ENCODE data around the gene CLDN9.
"Not testable (repeated sequence)": the region's sequence is repeated elsewhere in the genome, so short reads cannot be mapped to it uniquely, and the experiment has no call there.

The CLDN9 gene

GRCh38 chr16:3053330-3053710, 40.6 kb downstream of the CLDN9 start:
- Mint-ChIP-seq H3K4me3 (peak overlapping the region; percentile 6), H3K4me1 (peaks cover 59% of the 10 kb centered on the region)
- not testable (repeated sequence) for H3K27me3 Mint-ChIP-seq; H3K9me3 Mint-ChIP-seq; H3K36me3 Mint-ChIP-seq (ENCODE audit: insufficient read depth); H3K27ac Mint-ChIP-seq (ENCODE audit: low read depth); DNase-seq (ENCODE audit: low spot score in 2 of 2)
- ATAC-seq (replicated peaks; ENCODE audit: extremely low read depth, poor library complexity, severe bottlenecking): peak; percentile 33

GRCh38 chr16:3054965-3055733, 42.4 kb downstream of the CLDN9 start:
- ATAC-seq (replicated peaks; ENCODE audit: extremely low read depth, poor library complexity, severe bottlenecking) (no peak), DNase-seq (ENCODE audit: low spot score in 2 of 2) (no peak)
- H3K4me1 Mint-ChIP-seq: peaks cover 58% of the 10 kb centered on the region
- H3K27me3 Mint-ChIP-seq: no peaks in the 10 kb centered on the region
- H3K4me3 Mint-ChIP-seq: peak overlapping the region; percentile 66
- peaks cover 8% of the 10 kb centered on the region for H3K36me3 Mint-ChIP-seq (ENCODE audit: insufficient read depth)
- peak overlapping the region; percentile 83 for H3K27ac Mint-ChIP-seq (ENCODE audit: low read depth)
- no peaks in the 10 kb centered on the region for H3K9me3 Mint-ChIP-seq

- H3K36me3 Mint-ChIP-seq (ENCODE audit: insufficient read depth); ATAC-seq (replicated peaks; ENCODE audit: extremely low read depth, poor library complexity, severe bottlenecking); DNase-seq (ENCODE audit: low spot score in 2 of 2); H3K27me3 Mint-ChIP-seq; H3K9me3 Mint-ChIP-seq: not testable (repeated sequence)
- Mint-ChIP-seq H3K4me1 (peaks cover 52% of the 10 kb centered on the region), H3K27ac (ENCODE audit: low read depth) (peak overlapping the region; percentile 83), H3K4me3 (peak overlapping the region; percentile 66)
These were observed 43.0 kb downstream of the CLDN9 start for GRCh38 chr16:3055734-3056115.

- H3K36me3 Mint-ChIP-seq (ENCODE audit: insufficient read depth): peaks cover 8% of the 10 kb centered on the region
- H3K27me3 Mint-ChIP-seq: no peaks in the 10 kb centered on the region
- H3K4me3 Mint-ChIP-seq: peak overlapping the region; percentile 88
- ATAC-seq (replicated peaks; ENCODE audit: extremely low read depth, poor library complexity, severe bottlenecking): no peak
- H3K4me1 Mint-ChIP-seq: peaks cover 45% of the 10 kb centered on the region
- no peaks in the 10 kb centered on the region for H3K9me3 Mint-ChIP-seq
- no peak for DNase-seq (ENCODE audit: low spot score in 2 of 2)
- peak overlapping the region; percentile 83 for H3K27ac Mint-ChIP-seq (ENCODE audit: low read depth)
These were observed 43.8 kb downstream of the CLDN9 start for GRCh38 chr16:3056336-3057180.

- ATAC-seq (replicated peaks; ENCODE audit: extremely low read depth, poor library complexity, severe bottlenecking) (no peak), DNase-seq (ENCODE audit: low spot score in 2 of 2) (no peak)
- Mint-ChIP-seq H3K36me3 (ENCODE audit: insufficient read depth) (peaks cover 8% of the 10 kb centered on the region), H3K9me3 (no peaks in the 10 kb centered on the region), H3K27ac (ENCODE audit: low read depth) (peak overlapping the region; percentile 83), H3K4me3 (peak overlapping the region; percentile 88), H3K4me1 (peaks cover 39% of the 10 kb centered on the region), H3K27me3 (no peaks in the 10 kb centered on the region)
These were observed 44.7 kb downstream of the CLDN9 start for GRCh38 chr16:3057181-3058138.

- Mint-ChIP-seq H3K36me3 (ENCODE audit: insufficient read depth) (peaks cover 8% of the 10 kb centered on the region), H3K27me3 (no peaks in the 10 kb centered on the region), H3K4me1 (peaks cover 44% of the 10 kb centered on the region), H3K4me3 (peak overlapping the region; percentile 88), H3K27ac (ENCODE audit: low read depth) (peak overlapping the region; percentile 83), H3K9me3 (no peaks in the 10 kb centered on the region)
- DNase-seq (ENCODE audit: low spot score in 2 of 2) (no peak), ATAC-seq (replicated peaks; ENCODE audit: extremely low read depth, poor library complexity, severe bottlenecking) (peak; percentile 50)
These were observed 45.7 kb downstream of the CLDN9 start for GRCh38 chr16:3058139-3059030.

GRCh38 chr16:3059041-3059722, 46.5 kb downstream of the CLDN9 start:
- Mint-ChIP-seq H3K4me3 (peak overlapping the region; percentile 88), H3K36me3 (ENCODE audit: insufficient read depth) (peaks cover 8% of the 10 kb centered on the region), H3K9me3 (no peaks in the 10 kb centered on the region), H3K27me3 (no peaks in the 10 kb centered on the region), H3K4me1 (peaks cover 42% of the 10 kb centered on the region), H3K27ac (ENCODE audit: low read depth) (peak overlapping the region; percentile 82)
- peak; percentile 81 to 84 for DNase-seq (ENCODE audit: low spot score in 2 of 2)
- ATAC-seq (replicated peaks; ENCODE audit: extremely low read depth, poor library complexity, severe bottlenecking): peak; percentile 84

- Mint-ChIP-seq H3K27me3 (no peaks in the 10 kb centered on the region), H3K4me1 (peaks cover 43% of the 10 kb centered on the region), H3K36me3 (ENCODE audit: insufficient read depth) (peaks cover 10% of the 10 kb centered on the region), H3K9me3 (no peaks in the 10 kb centered on the region), H3K27ac (ENCODE audit: low read depth) (peak overlapping the region; percentile 82), H3K4me3 (peak overlapping the region; percentile 88)
- no peak for DNase-seq (ENCODE audit: low spot score in 2 of 2)
- no peak for ATAC-seq (replicated peaks; ENCODE audit: extremely low read depth, poor library complexity, severe bottlenecking)
These were observed 47.1 kb downstream of the CLDN9 start for GRCh38 chr16:3059723-3060242.

- H3K27me3 Mint-ChIP-seq: no peaks in the 10 kb centered on the region
- peak overlapping the region; percentile 88 for H3K4me3 Mint-ChIP-seq
- ATAC-seq (replicated peaks; ENCODE audit: extremely low read depth, poor library complexity, severe bottlenecking) (no peak), DNase-seq (ENCODE audit: low spot score in 2 of 2) (no peak)
- H3K36me3 Mint-ChIP-seq (ENCODE audit: insufficient read depth): peaks cover 9% of the 10 kb centered on the region
- peak overlapping the region; percentile 82 for H3K27ac Mint-ChIP-seq (ENCODE audit: low read depth)
- H3K9me3 Mint-ChIP-seq: no peaks in the 10 kb centered on the region
- peaks cover 41% of the 10 kb centered on the region for H3K4me1 Mint-ChIP-seq
These were observed 47.8 kb downstream of the CLDN9 start for GRCh38 chr16:3060339-3061127.

- H3K36me3 Mint-ChIP-seq (ENCODE audit: insufficient read depth): peaks cover 23% of the 10 kb centered on the region
- ATAC-seq (replicated peaks; ENCODE audit: extremely low read depth, poor library complexity, severe bottlenecking) (no peak), DNase-seq (ENCODE audit: low spot score in 2 of 2) (no peak)
- H3K27me3 Mint-ChIP-seq: no peaks in the 10 kb centered on the region
- H3K27ac Mint-ChIP-seq (ENCODE audit: low read depth): peak overlapping the region; percentile 98
- peaks cover 41% of the 10 kb centered on the region for H3K4me1 Mint-ChIP-seq
- H3K9me3 Mint-ChIP-seq: no peaks in the 10 kb centered on the region
- H3K4me3 Mint-ChIP-seq: no peak overlapping the region
These were observed 49.8 kb downstream of the CLDN9 start for GRCh38 chr16:3062553-3062952.

Data from central memory CD8-positive, alpha-beta T cell (primary cell).